NCI-H748 treated with DMSO at 0.1 percent for 48 hours (cell line): ENCODE results near the gene SMPD3.
"Not testable (repeated sequence)": the region's sequence is repeated elsewhere in the genome, so short reads cannot be mapped to it uniquely, and the experiment has no call there.

Experiments
- DNase-seq: peaks from one replicate; lab custom pipeline; 2025; lab: John Stamatoyannopoulos, UW

SMPD3 gene

DNA sequence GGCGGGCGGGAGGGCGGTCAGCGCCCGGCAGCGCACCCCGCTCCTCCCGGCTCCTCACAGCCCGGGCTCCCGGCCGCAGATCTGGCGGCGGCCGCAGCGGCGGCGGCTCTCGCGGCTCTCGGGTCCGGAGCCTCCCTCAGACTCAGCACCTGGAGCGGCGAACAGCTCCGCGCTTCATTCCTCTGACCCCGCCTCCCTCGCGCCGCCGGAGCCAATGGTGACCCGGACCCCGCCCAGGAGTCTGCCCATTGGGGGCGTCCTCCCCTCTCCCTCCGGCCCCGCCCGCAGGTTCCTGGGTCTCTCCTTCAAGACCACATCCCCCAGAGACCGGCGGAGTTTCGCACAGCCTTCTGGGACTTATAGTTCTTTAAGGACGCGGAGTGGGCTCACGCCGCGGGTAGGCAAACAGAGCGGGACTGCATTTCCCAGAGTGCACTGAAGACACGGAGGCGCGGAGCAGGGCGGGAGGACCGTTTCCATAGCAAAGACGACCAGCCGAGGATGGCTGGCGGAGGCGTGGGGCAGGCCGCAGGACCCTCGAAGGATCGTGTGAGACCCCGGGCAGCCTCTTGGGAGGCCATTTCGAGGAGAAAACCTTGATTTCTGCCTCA, at the start of gene SMPD3:
Gene SMPD3 (minus strand): TSS at position 149 of the 611 bp plus-strand sequence. CDS start 76,327 bp downstream, outside the sequence.
- peak; percentile 95 for DNase-seq

DNA sequence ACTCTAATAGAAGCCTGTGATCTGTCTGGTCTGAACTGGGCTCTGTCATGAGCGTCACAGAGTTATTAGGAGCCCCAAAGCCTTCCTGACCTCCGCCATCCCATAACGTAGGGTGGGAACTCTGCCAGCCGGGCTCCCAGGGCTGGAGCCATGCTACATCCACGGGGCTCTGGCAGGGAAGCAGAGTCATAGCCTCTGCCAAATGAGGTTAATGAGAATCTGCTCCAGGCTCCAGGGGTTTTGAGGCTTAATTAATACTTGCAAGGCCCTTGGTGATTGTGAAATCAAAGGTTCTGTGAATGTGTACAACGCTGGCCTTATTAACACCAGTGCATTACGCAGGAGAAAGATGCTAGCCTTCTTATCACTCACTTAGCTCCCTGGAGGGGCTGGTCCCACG, 48.4 kb upstream of the SMPD3 start:
- DNase-seq, result no peak

DNA sequence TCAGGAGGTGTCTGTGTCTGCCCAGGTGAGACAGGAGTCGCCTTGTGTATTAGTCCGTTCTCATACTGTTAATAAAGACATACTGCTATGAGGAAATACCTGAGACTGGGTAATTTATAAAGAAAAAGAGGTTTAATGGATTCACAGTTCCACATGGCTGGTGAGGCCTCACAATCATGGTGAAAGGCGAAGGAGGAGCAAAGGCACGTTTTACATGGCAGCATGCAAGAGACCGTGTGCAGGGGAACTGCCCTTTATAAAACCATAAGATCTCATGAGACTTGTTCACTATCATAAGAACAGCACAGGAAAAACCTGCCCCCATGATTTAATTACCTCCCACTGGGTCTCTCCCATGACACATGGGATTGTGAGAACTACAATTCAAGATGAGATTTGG, 46.0 kb upstream of the SMPD3 start:
- not testable (repeated sequence) for DNase-seq

DNA sequence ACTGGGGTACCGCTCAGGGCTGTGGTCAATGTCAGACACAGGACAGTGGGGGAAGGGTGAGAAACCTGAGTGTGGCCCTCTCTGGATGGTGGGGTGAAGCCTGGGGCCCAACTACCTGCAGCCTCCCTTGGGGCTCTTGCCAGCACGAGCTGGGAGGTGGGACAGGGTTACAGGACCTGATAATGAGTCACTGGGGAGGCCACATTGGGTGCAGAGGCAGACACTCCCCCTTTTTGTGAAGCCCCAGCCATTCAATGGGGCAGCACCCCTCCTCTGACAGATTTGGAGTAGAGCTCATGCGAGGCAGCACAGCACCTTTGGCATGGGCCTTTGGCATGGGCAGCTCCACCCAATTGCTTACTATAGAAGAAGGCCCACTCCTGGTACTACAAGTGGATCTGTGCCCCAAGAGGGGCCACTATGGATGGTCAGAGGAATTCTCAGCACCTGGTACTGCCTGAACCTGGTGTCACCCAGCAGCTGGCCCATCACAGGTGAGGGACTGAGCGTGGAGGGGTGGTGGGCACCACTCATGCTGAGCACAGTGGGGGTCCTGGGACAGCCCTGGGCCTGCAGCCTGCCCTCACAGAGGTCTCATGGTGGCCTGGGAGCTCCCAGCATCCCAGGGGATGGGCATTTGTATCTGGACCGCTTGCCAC, 45.2 kb upstream of the SMPD3 start:
- DNase-seq, result no peak

DNA sequence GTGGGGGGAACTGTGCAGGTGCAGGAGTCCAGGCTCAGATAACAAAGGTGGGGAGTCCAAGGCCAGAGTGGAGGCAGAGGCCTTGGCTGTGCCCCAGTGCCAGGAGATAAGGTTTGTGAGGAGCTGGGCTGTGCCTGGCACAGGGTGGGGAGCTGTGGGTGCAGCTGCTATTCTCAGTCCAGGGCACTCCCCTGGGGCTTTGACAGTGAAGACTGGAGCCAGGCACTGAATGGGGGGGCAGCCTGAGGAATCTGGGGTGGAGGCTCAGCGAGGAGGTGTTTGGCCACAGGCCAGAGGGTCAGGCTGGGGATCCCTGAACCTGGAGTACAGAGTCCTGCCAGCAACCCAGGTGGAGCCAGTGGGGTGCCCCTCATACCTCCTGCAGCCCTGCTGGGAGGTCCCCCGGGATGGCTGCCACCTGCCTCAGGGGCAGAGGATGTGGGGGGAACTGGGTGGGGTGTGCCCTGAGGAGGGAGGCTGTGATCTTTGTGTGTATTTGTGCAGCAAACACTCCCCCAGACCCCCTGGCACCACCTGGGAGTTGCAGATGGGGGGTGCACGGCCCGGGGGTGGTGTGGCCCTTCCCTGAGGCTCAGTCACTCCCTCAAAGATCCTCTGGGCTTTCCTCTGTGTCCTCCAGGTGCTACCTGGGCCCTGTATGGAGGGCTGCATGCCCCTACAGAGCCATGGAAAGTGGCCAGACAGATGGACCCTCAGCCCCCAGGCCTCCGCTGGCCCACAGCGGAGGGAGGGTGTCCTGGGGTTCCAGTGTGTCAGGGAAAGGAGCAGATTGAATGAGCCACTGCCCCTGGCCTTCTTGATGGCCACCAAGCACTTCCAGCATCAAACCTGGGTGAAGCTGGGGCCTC, 44.5 kb upstream of the SMPD3 start:
- no peak for DNase-seq

DNA sequence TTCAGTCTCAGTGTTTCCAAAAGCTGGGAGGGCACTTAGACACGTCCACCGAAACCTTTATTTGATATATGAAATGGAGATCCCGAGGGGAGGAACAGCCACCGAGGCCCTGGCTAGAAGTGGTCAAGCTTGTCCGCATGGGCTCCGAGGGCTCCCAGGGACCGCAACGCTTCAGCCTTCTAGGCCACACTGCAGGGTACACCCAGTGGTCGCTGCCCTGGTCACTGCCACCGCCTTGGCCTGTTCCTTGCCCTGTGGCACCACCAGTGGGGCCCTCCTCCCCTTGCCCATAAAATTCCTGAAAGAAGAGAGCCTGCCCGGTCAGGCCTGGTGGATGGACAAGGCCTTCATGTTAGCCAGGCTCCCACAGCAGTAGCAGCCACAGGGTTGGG, 43.8 kb upstream of the SMPD3 start:
- DNase-seq, result no peak

DNA sequence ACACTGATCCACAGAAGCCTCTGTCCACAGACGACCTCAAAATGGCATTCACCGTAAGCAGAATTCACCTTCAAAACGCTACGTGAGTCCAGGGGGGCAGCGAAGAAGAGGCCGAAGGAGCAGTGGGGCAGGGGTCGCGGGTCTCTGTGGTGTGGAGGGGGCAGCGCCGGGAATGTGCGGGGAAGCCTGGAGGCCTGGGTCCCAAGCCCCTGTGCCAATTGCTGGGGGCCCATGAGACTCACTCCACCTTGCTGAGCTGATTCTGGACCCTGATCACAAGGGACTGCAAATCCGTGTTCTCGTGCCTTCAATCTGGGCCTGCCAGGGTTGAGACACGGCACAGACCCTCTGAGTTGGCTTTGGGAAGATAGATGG, 43.3 kb upstream of the SMPD3 start:
- no peak for DNase-seq

DNA sequence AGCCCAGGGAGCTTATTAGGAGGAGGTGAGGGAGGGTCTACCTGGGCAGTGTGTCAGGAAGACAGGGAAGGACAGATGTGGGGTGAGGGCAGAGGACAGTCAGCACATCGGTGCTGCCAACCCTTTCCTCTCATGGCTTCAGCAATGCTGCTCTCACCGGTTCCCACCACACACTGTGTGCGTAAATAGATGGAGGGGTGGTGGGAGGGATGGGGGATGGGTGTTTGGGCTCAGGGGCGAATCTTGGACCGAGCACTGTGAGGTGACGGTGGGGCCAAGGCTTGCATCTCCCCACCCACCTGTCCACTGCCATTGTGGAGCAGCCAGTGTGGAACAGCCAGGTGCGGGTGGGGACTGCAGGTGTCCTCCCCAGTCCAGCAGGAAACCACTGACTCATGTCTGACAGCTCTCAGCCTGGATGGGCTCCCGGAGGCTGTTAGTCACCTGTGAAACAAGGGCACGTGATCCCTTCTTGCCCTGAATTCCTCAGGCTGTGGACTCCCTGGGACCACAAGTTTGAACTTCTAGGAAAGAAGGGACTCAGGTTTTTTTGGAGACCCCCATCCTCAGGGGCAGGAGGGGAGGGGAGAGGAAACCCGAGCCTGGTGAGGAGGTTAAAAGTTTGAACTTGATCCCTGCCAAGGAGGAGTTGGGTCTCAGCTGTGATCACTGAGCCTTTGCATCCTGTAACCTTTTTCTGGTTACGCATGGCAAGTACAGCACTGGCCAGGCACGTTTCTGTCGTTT, 42.7 kb upstream of the SMPD3 start:
- no peak for DNase-seq

DNA sequence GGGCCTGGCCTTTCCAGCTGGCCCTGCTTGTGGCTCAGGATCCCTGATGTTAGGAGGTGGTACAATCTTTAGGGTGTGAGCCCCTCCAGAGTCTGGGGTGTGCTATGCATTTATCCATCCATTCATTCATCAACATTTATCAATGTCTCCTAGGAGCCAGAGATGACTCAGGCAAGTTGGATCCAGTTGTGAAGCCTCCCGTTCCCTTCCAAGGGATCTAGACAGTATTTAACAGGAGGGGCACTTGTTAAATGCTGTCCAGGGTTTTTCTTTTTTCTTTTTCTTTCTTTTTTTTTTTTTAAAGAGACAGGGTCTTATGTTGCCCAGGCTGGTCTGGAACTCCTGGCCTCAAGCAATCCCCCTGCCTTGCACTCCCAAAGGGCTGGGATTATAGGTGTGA, 42.0 kb upstream of the SMPD3 start:
- DNase-seq, result no peak

DNA sequence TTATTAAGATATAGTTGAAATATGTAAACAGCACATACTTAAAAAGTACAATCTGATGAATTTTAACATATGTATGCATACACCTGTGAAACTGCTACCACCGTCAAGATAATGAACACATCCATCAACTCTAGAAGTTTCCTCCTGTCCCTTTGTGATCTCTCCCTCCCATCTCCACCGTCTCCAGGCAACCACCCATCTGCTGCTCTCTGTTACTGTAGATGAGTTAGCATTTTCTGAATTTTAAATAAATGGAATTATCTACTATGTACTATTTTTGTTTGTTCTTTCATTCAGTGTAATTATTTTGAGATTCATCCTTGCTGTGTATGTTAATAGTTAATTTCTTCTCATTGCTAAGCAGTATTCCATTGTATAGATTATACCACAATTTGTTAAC, 40.2 kb upstream of the SMPD3 start:
- no peak for DNase-seq

DNA sequence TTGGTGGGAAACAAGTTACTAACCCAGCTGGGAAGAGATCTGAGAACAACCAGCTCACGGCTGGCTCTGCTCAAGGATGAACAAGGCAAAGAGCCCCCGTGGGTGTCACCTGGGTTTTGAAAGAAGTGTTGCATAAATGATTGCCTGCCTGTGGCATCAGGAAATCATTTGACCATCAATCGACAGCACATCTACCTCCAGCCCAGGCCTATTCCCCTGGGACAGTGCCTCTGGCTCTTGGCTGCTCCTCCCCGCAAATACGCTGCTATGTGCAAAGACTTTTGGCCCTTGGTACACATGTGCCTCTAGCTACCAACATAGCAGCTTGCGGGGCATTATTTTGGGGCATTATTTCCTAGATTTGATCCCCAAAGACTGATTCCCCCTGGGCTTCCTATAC, 39.4 kb upstream of the SMPD3 start:
- no peak for DNase-seq

DNA sequence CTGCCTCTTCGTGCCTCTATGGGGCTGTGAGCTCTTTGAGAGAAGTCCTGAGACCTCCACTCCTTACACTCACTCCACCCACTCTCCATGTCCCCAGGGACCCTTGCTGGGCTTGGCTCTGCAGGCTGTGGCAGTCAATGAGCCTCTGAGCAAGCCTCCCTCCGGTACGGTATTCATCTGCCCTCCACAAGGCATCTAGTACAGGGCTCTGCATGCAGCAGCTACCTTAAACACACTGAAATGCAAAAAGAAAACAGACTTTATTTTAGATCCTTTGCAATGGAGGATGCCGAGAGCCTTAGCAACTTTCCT, 38.9 kb upstream of the SMPD3 start:
- no peak for DNase-seq

DNA sequence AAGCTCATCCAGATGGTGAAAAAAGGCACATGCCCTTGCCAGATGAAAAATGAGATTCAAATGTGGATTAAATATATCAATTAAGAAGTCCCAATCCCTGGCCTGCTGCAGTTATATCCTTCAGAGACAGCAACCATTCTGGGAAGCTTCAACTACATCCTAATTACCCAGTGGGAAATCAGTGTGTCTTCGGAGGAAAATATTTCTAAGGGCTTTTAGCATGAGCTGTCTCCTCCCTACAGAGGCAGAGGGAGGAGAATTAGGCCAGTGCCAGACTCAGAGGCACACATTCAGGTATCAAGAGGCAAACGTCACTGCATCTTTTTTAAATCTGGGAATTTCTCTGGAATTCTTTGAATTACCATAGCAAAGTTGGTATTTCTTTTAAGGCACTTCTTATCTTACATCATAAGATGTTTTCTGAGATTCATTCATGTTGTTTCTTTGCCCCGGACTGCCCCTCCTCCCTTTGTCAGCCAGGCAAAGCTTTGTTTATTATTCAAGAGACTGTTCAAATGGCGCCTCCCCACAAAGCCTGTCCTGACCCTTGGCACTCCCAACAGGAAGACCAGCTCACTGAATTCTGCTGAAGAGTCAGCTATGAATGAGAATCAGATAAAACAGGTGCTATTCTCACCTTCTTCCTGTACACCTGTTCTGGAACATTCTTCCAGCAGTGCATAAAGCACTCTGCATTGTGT, 38.3 kb upstream of the SMPD3 start:
- DNase-seq, result no peak

DNA sequence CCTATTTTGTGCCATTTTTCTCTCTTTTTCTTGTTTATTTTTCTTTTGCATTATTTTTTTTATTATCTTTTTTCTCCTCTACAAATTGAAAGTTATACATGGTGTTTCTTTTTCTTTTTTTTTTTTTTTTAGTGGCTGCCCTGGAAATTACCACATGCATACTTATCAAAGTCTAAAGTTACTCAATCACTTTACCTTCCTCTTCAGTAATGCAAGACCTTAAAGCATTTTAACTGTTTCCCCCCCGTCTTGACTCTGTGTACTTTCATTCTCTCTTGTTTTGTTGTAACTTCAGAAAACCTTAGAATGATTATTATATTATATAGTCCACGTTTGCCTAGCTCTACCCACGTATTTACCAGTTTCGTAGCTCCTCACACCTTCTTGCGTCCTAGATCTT, 33.3 kb upstream of the SMPD3 start:
- no peak for DNase-seq

DNA sequence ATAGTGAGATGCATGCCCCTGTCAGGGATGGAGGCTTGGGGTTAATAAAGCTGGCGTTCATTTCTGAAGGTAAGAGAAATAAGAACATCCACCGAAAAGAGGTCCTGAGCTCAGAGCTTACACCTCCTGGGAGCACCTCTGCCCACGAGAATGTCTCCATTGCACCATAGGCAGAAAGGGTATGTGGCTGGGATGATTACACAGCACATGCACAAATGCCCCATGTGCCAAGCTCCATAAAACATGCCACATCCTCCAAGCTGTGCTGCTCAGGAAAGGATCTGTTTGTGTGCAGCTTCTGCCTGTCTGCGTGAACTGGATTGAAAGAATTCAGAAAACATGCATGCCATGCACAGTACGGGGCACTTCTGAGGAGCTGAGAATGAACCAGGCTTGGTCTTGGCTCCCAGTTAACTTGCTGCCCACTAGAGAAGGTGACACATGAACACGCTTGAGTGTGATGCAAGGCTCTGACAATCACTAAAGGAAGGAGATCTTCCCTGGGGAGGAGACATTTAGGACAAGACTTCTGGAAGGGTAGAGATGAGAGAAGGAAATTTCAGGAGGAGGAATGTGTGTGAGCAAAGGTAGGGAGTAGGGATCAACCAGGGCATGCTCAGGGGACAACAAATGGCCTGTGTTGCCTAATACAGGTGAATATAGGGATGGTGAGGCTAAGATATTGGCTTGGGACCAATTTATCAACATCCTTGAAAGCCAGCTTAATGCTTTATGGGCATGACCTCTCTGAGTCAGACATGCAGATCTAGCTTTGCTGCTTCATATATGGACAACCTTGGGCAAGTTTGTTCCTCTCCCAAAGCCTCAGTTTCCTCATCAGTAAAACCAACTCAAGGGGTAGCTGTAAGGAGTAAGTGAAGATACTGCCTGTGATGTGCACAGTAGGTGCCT, 32.0 kb upstream of the SMPD3 start:
- no peak for DNase-seq

DNA sequence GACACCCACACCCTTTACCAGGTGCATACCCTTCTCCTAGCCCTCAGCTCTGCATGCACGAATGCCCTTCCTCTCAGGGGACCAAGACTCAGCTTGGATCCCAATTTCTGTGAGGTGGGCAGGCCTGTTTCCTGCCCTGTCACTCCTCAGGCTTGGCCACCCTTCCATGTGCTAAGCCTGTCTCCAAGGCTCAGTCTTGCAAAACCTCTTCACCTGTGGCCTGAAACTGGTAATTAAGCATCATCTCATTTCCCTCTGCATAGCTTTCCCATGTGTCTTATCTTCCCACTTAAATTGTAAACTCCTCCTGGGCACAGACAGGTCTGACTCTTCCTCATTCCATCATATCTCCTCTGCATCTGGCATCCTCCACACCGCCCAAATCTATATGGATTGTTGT, 31.0 kb upstream of the SMPD3 start:
- DNase-seq, result no peak

DNA sequence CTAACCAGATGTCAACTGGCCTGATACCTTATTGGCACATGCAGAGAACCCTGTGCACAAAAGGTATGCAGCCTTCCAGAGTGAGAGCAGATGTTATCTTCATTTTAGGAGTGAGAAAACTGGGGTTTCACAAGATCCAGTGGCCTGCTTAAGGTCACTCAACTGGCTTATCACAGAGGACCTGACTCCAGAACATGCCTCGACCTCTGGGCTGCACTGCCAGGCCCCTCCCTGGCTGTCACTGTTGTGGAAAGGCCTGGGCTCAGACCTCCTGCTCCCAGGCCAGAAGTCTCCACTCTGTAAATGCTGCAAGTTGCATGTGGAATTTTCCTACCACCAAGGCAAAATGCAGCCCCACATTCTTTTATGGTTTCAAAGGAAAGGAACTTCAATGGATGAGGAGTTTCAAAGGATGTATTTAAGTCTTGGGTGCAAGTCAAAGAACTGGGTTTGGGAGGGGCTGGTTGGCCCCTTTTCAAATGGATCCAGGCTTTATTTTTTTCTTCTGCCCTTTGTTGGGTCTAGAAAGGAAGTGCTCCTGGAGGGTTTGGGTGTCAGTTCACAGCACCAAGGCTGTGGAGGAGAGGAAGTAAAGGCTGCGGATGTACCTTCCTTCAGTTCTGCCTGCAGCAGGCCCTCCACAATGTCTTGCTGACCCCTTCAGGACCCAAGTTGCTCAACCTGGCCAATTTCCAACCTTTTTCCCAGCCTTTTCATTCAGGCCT, 30.4 kb upstream of the SMPD3 start:
- DNase-seq, result no peak

DNA sequence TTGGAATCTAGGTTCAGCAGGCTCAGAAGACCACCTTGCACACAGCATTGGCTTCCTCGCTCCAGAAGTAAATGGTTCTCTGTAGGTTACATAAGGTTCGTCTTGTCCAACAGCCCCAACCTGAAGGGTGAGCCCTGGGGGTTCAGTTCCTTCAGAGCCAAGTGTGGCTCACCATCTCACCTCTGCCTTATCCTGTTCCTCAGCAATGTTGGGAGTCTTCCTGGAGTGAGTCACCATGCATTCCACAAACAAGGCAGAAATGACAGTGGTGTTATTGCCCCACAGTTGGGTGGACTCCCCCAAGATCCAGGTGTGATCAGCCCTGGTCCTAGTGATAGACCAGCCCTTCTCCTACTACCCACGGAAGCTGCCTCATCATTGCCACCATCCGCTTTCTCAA, 26.8 kb upstream of the SMPD3 start:
- no peak for DNase-seq

DNA sequence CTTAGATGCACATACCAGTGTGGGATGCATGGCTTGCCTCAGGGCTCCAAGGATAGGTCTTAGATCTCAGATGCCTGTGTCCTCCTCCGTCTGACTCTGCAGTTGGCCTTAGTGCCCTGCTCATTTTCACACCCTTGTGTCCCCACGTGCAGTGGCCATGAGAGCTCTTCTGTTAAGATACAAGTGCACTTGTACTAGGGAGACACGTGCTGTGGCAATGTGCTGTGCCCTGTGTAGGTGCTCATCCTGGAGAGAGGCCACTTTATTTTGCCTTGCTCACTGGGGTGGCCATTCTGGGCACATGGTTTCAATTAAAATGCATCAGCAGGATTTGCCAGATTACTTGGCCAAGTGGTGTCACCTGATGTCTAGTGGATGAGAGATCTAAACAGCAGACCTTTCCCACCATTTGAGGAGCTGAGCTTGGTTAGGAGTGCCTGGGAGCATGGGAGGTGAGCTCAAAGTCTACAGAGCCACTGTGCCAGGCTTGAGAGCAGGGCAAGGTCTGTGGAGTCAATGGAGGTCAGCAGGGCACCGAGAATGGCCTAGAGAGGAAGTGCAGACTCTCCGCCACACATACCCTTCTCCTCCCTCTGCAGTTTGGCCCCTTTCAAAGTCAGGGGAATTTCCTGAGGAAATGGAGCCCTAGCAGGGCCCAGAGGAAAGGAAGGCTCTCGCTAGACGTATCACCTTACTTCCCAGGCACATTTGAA, 25.2 kb upstream of the SMPD3 start:
- no peak for DNase-seq

DNA sequence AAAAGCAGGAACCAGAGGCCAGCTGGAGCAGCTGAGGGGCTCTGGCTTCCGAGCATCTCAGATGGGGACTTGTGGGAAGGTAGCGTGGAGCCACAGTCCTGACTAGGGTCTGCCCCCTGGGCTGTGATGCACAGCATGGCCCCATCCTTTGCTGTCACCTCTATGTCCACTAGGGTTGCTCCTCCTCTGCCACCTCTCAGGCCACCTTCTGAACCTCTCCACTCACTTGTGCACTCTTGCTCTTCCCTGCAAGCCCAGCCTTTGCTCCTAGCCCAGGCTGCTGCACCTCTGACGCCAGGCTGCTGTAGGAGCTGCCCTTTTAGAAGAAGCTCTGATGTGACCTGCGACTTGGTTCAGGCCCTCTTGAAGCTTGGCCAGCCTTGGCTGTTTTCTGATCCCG, 24.3 kb upstream of the SMPD3 start:
- DNase-seq, result no peak
